NCI-H748 treated with DMSO at 0.1 percent for 48 hours (cell line): ENCODE results near the gene SELENOH.

ENCODE experiments used
- DNase-seq: peaks from one replicate; lab custom pipeline; 2025; lab: John Stamatoyannopoulos, UW

The SELENOH gene

GRCh38 chr11:57781529-57781943 lies 40.2 kb downstream of the SELENOH start:
- no peak for DNase-seq

- DNase-seq = no peak
These were observed 43.8 kb downstream of the SELENOH start for GRCh38 chr11:57785072-57785471.

- no peak for DNase-seq
These were observed 45.1 kb downstream of the SELENOH start for GRCh38 chr11:57786436-57786835.

- DNase-seq = no peak
These were observed 45.8 kb downstream of the SELENOH start for GRCh38 chr11:57787006-57787604.

DNA sequence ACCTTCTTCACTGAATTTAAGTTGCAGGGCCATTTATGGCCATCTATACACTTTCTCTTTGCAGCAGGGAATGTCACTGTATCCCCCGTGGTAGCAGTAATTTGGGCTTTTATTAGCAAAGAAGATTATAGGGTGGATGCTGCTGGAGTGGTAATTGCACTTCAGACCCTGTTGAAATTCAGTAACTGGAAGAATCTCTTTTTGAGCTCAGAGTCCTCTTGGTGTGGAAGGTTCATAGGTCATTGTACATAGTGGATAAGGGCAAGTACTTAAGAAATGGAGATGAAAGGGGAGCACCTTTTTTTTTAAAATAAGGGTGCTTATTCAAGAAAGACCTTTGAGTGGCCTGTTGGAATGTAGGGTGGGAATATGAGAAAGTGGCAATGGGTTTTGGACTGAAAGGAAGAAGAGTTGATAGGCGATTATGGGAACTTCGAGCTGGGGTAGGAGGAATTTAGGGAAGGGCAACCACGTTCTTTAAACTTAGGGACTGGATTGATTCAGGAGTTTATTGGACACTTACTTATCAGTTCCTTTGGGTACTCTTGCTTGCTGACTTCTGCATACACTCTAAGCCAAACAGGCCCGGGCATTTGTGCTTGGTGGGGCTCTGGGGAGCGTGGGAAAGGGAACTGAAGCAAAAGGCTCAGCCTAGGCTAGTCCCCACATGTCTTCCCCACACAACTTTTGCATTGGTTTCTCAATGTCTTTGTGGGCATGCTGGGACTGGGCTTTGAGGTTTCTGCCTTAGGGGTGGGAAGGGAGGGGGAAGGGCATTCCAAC lies 46.8 kb downstream of the SELENOH start:
- DNase-seq = no peak

- DNase-seq = no peak
These were observed 47.4 kb downstream of the SELENOH start for GRCh38 chr11:57788703-57789088.

DNA sequence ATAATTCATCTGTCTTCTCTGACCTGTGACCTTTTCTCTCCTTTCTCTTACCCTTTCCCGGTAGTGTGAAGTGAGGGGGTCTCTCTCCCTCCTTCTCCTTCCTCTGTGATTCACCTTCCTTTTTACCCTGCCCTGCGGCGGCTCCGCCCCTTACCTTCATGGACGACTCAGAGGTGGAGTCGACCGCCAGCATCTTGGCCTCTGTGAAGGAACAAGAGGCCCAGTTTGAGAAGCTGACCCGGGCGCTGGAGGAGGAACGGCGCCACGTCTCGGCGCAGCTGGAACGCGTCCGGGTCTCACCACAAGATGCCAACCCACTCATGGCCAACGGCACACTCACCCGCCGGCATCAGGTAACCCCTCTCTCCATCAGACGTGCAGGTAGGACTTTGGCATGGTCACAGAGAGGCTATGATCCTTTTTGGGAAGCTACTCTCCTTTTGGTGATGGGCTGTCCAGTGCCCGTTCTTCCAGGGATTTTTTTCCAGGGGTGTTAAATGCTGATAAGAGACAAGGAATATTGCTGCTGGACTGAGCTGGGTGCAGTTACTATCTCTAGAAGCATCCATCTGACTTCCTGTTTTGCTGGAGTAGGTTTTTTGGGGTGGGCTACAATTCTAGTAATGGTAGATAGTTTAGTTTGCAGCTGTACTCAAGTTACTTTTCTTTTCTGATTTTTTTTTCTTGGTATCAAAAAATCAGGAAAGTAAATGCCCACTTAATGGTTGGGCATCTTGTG lies 50.2 kb downstream of the SELENOH start:
- no peak for DNase-seq

GRCh38 chr11:57792060-57792541 lies 50.8 kb downstream of the SELENOH start:
- DNase-seq = no peak

DNA sequence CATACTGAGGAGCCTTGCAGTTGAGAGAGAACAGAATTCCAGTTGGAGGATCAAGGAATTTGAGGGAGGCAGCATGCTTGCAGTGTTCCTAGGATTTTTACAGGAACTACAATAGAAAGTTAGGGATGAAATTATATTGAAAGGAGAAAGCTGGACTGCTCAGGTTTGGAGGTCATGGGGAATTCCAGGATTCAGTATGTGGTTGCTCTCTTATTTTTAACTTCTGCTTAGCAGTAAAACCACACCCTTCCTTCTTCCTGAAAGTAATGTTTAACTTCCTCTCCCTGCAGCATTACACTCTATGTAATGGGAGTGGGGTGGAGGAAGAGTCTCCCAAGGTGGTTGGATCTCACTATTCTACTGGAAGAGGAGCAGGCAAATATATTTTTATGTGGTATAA lies 51.6 kb downstream of the SELENOH start:
- no peak for DNase-seq
